H1 (cell line): ENCODE measurements around the gene TNFSF15.

Experiments used
- CTCF ChIP-seq, 3 experiments: IDR thresholded peaks; 1 replicate in 2 of 3; 2 replicates in 1 of 3; pipeline versions ENCODE4 v1.5.1 to v1.6.1; 2011; ENCODE audit warnings: low read length in 3 of 3, mild to moderate bottlenecking in 3 of 3, inconsistent platforms in 2 of 3, low read depth in 1 of 3, moderate library complexity in 1 of 3; ENCODE audit not compliant: insufficient read depth in 1 of 3; ENCODE audit errors: control extremely low read depth in 1 of 3
- KDM4A ChIP-seq: IDR thresholded peaks from one replicate; pipeline ENCODE4 v1.7.1; 2012; ENCODE audit warnings: low read depth, mild to moderate bottlenecking, moderate library complexity, low read length, inconsistent platforms; ENCODE audit not compliant: severe bottlenecking
- ZNF274 ChIP-seq: IDR thresholded peaks from 2 replicates; pipeline ENCODE4 v1.7.0; 2012; ENCODE audit warnings: low read length, borderline replicate concordance; ENCODE audit errors: extremely low read depth

GRCh38 chr9:114761523-114761922 lies 44.3 kb downstream of the TNFSF15 start:
- TF ChIP-seq CTCF (IDR thresholded peaks at IDR 0.05; ENCODE audit: control extremely low read depth in 1 of 3, insufficient read depth in 1 of 3, low read depth in 1 of 3, low read length in 3 of 3) (no peak), KDM4A (no peak), ZNF274 (no peak)
